Measurements from ENCODE around the gene OGDHL.

Gene OGDHL

DNA sequence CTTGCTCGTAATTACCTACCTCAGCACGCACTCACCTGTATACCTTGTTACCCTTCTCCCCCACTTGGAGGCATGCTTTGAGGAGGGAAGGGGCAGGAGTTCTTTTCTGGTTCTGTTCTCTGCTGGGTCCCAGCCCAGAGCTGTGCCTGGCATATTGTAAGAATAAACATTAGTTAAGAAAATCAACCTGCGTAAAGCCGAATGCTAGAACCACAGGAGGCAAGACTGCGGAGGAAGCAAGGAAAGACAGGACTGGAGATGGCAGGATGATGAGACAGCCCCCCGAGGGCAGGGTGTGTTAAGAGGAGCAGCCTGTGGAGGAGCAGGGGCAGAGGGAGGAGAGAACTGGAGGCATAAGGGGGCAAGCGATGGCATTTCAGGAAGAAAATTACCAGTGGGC lies 73.2 kb downstream of the OGDHL start:
- DNase-seq: no peak

- DNase-seq: no peak
Measured at GRCh38 chr10:49688261-49688846, 73.8 kb downstream of the OGDHL start.

DNA sequence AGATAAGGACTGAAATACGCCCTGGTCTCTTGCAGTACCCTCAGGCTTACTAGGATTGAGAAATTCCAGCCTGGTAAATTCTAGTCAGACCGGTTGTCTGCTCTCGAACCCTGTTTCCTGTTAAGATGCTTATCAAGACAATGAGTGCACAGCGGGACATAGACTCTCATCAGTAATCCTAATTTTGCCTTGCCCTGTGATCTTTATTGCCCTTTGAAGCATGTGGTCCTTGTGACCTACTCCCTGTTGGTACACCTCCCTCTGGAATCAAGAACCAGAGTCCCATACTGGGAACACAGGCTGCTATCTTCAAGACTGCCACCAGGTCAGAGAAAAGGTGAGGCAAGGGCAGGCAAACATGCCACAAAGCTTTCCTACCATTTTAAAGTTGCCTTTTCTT lies 75.5 kb downstream of the OGDHL start:
- DNase-seq: no peak

Data from activated CD4-positive, alpha-beta T cell treated with anti-CD3 and anti-CD28 coated beads, Interleukin-2, amount 50 U/mL, for 48 hours (primary cell).